ENCODE measurements around the gene TMIE.
"Not testable (repeated sequence)": the region's sequence is repeated elsewhere in the genome, so short reads cannot be mapped to it uniquely, and the experiment has no call there.

The TMIE gene

DNA sequence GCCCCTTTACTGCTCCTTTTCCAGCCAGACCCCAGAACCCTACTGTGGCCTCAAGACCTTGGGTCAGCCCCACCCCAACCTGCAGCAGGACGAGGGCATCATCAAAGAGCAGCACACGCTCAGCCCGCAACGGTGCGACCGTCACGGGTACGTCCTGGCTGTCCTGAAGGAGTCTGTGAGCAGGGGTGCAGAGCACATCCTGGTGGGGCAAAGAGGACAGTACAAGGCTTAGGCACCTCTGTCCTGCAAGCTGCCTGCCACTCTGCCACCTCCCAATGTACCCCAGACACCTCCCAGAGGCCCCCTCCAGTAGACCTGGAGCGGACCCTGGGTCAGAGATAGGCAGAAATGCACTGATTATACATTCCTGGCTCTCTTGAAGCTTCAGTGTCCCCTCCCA lies 15.7 kb upstream of the TMIE start:
- no peak for DNase-seq (ENCODE audit: low read depth in 2 of 2)

DNA sequence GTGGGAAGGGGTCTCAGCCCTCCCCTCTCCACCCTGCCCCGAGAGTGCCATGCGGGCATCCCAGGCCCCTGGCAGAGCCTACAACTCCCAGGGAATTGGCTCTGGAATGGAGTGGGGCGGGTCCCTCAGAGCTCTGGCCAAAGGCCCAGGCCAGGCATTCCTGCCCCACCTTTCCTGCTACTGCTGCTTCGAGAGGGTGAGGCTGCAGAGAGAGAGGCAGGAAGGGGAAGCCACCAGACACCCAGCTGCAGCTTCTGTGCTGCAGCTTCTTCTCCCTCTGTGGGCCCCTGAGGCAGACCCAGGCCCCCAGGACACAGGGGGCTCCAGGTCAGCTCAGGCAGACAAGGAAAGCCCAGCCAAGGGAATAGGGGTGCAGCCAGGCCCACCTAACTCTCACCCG lies 10.4 kb upstream of the TMIE start:
- no peak for DNase-seq (ENCODE audit: low read depth in 2 of 2)

DNA sequence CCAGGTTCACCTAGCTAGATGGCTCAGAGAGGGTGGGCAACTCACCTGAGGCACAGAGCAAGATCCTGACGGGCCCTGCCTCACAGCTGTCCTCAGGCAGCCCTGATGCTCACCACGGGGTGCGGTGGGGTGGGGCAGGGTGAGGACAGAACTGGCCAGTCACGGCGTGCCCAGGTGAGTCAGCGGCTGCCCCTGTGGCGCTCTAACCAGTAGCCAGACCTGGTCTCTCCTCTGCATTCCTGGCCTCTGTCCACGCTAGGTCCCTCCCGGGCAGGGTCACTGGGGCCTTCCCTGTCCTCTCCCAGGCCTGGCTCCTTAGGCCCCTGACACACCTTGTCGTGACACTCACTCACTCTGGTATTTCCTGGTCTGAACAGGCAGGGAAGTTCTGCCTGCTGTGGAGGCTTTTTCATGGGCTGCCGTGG lies 8.6 kb upstream of the TMIE start:
- DNase-seq (ENCODE audit: low read depth in 2 of 2), result no peak

DNA sequence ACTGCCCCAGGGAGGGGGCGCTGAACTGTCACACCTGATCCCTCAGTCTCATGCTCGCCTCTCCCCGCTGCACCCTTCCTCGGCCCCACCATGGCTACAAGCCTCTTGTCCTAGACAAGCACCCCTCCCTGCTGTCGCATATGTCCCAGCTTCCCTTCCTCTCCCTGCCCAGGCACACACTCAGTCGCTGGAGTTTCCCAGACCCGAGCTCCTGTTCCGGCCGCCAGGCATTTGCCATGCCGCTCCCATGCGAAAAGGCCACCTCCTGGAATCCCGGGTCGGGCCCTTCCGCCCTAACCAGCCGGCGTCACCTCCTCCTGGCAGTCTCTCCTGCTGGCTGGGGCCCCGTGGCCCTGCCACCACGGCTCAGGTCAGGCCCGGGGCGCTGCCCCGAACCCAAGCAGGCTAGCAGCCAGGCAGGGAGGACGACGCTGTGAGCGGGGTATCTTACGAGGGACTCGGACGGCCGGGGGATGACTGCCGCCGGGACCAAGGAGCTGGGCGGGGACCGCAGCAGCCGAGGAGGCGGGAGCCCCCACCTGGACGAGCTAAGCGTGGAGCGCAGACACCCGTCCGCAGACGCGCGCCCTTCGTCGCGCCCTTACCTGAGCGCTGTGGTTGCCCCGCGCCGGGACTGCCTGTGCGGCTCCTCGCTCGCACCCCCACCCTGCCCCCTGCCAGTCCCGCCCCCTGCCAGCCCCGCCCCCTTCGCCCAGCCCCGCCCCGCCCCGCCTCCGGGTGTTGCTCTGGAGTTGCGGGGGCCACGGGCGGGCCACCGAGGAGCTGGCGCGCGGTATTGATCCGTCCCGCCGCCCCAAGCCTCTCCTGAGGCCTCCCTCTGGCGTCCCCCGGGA lies 7.9 kb upstream of the TMIE start, which contains the start of gene ALS2CL:
ALS2CL (minus strand) TSS at position 642 of the 854 bp plus-strand sequence. CDS start 4,239 bp downstream, outside the sequence.
- DNase-seq (ENCODE audit: low read depth in 2 of 2), result peak; percentile 22 to 56

DNA sequence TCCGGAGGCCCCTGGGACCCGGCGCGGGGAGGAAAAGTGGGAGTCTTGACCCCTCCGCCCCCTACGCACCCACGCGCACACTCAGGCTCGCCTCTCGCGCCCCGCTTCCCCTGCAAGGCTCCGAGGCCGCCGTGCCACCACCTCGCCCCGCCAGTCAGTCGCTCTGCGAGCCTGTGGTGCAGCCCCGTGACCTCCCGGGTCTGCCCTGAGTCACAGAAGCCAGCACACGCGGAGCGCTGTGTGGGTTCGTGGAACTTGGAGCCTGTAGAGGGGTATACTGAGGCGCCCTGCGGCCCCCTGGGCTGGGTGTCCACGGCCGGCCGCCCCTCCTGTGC lies 7.3 kb upstream of the TMIE start:
- DNase-seq (ENCODE audit: low read depth in 2 of 2), result peak; percentile 8 to 46

DNA sequence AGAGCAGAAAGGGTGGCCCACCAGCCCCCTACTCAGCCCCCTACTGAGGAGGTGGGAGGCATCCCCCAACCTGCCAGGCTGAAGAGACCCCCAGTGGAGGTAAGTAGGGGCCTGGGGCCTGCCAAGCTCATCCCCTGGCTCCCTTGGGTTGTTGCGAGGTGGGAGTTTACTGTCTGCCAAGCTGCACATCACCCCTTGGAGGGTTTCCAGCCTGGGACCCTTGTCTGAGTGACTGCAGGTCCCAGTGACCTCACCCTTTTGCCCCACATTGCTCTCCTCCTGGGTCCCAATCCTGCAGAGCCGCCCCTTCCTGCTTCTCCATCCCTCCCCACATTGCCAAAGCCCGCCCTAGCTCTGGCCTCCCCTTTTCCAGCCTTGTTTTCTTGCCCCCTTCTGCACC lies 6.7 kb upstream of the TMIE start:
- DNase-seq (ENCODE audit: low read depth in 2 of 2), result no peak

DNA sequence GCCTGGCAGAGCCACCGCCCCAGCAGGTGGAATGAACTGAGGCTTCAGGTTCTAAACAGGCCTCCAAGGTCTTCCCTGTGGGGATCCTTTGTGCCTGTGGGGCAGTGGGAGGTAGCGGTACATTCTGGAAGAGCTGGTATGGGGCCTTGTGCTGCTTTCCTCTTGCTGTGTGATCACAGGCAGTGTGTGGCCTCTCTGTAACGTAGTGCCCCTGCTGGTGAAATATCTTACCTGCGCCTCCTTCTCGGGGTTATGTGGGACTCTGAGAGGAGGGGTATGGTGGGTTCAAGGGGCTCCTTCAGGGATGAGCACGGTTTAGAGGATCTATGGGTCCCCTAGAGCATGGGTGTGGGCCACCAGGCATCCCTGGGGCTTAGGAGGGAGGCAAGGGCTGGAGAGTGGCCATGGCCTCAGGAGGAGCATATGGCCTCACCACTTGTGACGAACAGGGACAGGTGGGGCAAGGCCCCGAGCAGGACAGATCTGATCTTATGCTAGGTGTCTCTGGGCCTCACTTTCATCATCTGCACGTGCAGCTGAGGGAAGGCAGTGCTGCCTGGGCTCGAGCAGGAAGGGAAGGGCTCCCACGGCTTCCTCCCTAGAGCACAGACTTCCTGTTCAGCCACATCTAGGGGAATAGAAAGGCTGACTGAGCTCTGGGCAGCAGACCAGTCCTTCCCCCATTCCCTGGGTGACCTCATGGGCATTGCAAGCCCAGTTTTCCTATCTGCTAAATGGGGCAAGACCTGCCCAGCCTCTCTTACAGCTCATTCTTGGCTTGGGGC lies 5.8 kb upstream of the TMIE start:
- DNase-seq (ENCODE audit: low read depth in 2 of 2), result peak; percentile 15 to 16

DNA sequence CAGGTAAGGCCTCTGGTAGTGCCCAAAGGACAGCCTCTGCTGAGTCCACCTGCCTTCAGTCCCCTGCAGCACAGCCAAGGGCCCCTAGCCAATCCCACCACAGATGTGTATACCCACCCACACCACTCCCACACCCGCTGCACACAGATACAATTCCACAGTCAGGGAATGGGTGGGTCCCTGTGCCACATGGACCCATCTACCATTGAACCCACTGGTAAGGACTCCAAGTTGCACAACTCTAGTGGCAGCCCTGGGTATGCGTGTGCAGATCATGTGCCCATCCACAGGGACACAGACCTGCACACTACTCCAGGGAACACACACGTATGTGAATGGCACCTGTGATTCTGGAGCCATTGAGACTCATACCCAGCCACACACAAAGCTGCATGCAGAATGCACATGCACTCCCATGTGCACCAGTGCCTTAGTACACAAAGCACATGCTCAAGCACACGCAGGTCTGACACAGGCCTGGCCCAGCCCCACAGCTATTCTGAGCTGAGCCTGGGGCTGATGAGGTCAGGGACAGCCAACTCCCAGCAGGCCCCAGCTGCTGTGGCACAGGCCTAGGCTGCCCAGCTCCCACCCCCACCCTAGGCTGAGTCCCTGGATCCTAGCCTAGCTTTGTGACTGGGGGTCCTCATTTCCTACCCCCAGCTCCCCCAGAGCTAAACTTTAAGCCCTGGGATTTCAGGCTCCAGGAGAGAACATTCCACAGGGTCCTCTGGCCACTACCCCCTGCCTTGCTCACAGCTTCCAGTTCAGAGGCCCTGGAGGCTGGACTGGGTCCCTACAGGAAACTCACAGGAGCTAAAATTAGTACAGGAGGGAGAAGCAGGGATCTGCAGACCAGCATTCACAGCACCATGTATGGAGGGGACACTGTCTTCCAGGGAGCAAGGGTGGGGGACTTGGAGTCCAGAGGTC lies 5.0 kb upstream of the TMIE start:
- no peak for DNase-seq (ENCODE audit: low read depth in 2 of 2)

DNA sequence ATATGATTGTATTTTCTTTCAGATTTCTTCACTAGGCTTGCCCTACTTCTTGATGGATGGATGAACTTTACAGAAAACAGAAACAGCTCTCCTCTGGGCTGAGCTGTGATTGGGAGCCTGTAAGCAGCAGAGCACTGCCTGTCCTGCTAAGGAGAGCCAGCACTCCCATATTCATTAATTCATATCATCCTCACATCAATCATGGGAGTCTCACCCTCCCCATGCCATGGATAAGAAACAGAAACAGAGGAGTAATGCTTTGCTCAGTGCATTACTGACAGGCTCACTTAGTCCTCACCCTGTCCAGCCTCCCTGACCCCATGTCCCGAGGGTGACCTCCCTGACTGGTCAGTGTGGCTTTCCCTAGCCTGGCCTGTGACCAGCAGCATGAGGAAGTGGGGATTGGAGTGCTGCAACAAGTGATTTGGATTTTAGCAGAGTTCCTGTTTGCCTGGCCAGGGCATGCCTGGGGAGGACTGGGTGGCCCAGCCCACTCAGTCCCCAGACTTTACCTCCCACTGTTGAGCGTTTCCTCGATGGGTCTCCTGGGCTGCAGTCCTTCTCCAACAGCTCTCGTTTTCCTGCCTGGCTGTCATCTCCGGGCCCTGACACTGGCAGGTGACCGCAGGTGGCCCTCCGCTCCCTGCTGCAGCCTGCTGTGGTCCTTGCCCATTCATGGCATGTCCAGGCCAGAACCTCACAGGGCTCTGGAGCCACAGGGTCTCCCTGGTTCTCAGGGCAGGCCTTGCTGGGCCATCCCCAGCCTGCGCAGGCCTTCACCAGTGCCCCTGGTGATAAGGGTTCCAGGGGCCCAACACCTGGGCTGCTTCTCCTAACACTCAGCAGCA lies 1.3 kb upstream of the TMIE start:
- no peak for DNase-seq (ENCODE audit: low read depth in 2 of 2)

DNA sequence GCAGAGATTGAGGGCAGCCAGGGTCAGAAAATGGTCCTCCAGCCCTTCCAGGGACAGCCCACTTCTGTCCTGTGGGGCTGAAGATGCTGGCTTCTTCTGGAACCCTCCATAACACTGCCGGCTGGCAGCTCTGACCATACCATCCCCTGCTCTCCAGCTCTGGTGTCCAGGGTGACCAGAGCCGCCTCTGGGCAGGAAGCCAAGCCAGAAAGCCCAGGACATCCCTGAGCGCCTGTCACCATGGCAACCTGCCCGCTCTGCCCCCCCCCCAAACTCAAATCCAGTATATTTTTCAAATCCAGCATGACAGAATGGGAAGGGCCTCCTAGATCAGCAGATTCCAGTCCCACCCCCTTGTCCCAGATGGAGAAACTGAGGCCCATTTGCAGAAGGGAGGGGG lies 420 bp upstream of the TMIE start:
- DNase-seq (ENCODE audit: low read depth in 2 of 2), result no peak

DNA sequence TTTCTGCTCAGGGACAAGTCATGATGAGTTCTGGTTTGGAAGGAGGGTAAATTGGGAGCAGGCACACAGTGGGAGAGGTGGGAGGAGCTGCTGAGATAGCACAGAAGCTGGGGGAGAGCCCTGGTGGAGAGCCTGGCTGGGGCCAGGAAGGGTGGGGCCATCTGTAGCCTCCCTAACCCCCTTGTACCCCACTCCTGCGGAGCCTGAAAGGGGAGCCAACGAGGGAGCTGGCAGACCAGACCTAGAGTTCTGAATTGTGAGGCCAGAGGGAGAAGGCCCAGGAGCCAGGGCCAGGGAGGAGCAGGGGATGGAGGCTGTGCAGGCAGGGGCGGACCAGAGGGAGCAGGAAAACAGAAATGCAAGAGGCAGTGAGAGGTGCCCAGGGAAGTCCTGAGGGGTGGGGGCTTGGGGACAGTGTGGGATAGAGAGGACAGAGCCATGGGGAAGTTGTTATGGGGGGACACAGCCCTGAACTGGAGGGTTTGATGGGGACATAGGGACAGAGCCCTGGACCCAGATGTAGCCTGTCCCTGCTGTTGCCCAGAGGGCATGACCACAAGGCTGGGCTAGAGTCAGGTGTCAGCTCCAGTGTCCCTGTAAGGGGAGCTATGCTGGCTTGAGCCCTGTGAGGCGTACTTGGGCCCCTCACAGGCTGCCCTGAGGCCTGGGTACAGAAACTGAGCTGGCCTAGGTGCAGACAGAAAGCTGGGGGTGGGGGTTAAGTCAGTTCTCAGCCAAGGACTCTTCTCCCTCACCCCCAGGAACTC lies 1.2 kb downstream of the TMIE start:
- no peak for DNase-seq (ENCODE audit: low read depth in 2 of 2)

DNA sequence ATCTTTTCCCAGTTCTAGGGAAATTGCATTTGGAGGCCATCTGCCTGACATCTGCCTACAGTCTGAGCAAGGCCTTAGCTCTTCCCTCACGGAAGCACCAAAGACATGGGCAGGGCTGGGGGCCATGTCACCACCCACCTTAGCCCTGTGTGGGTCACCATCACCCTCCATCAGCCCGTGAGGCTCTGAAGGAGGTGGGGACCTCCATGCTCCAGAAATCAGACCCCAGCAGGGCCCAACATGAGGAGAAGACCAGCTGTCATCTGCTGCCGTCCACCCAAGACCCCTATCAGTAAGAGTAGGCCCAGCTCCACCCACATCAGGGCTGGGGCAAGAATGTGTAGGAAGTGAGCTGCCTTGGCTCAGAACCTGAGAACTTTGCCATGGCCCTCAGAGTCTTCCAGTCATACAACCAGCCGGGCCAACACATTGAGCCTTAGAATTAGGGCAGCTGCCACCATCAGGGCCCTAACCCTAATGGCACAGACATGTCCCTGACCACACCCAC lies 1.9 kb downstream of the TMIE start:
- no peak for DNase-seq (ENCODE audit: low read depth in 2 of 2)

DNA sequence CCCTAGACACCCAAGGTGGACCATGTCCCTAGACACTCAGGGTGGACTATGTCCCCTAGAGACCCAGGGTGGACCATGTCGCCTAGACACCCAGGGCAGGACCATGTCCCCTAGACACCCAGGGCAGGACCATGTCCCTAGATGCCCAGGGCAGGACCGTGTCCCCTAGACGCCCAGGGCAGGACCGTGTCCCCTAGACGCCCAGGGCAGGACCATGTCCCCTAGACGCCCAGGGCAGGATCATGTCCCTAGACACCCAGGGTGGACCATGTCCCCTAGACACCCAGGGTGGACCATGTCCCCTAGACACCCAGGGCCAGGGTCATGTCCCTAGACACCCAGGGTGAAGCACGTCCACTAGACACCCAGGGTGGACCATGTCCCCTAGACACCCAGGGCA lies 3.2 kb downstream of the TMIE start:
- DNase-seq (ENCODE audit: low read depth in 2 of 2), result not testable (repeated sequence)

DNA sequence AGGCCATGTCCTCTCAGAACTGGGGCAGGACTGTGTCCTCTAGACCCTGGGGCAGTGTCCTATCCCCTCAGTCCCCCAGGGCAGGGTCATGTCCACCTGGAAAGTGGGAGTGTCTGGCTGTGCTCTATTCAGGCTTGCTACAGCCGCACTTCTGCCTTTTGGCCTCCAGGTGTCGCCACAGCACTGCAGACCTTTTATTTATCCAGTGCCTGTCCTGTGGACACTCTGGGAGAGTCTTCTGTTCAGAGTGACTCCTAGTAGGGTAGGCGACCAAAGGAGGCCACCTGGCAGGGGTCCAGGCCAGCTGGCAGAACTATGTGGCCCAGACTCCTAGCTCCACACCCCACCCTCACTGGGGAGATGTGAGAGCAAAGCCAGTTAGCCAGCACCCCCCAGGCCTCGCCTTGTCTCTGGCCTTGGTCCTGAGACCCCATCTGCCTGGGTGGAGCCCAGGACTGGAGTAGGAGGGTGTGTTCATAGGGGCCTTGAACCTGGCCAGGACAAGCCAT lies 3.9 kb downstream of the TMIE start:
- peak; percentile 31 to 36 for DNase-seq (ENCODE audit: low read depth in 2 of 2)

DNA sequence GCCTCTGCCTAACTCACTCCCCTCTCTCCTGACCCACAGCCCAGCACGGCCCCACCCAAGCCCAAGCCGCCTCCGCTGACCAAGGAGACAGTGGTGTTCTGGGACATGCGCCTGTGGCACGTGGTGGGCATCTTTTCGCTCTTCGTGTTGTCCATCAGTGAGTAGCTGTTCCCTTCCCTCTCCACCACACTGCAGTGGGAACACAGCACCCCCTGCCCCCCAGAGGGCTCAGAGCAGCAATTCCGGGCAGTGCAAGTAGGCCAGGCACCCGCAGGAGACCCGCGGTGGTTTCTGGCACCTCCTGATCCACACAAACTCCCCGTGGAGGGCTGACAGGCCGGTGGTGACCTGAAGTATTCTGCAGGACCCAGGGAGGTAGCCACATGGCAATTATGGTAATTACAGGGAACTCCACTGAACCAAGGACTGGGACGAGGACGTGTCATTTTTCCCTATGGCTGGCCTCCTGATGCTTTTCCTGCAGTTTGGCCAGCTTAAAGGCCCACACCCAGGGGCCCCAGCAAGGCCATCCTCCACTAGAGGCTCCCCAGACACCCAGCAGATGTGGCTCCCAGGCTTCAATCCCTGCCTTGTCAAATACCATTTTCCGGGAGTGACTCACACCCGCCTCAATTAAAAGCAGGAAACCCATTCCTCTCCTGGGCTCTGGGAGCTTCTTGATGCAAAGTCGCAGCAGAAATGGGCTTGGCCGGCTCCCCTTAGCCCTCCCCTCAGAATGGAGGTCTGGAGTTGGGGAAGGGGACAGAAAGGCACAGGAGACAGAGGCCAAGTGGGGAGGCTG lies 4.8 kb downstream of the TMIE start:
- no peak for DNase-seq (ENCODE audit: low read depth in 2 of 2)

DNA sequence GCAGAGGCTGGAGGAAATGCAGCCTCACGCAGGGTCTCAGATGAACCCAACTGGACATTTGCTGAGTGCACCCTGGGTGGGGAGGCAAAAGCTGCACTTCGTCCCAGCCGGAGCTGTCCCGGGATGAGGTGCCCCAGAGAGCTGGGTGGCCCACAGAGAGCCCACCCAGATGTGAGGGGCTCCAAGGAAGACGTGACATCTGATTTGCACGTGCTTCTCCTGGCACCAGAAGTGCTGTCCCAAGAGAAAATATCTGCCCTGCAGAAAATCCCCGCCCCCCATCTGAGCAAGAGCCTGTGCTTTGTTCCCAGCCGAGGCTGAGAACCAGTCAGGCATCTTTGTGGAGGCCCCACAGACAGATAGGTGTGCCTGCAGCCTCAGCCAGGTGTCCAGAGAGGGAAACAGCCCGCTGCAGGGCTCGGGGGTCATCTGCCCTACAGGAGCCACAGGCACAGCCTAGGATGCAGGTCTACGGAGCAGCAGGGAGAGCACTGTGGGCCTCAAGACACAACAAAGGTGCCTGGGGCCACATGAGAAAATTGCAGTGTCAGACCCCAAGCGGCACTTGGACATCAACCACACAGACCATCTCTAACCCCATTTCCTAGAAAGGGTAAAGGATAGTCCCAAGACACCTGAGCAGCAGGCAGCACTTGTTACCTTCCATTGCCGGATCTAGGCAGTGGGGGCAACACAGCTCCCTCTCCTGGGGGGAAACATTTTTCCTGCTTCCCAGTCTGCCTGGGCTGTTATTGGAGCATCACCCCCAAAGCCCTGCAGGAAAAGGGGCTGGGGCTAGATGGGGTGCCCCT lies 5.8 kb downstream of the TMIE start:
- DNase-seq (ENCODE audit: low read depth in 2 of 2), result no peak

DNA sequence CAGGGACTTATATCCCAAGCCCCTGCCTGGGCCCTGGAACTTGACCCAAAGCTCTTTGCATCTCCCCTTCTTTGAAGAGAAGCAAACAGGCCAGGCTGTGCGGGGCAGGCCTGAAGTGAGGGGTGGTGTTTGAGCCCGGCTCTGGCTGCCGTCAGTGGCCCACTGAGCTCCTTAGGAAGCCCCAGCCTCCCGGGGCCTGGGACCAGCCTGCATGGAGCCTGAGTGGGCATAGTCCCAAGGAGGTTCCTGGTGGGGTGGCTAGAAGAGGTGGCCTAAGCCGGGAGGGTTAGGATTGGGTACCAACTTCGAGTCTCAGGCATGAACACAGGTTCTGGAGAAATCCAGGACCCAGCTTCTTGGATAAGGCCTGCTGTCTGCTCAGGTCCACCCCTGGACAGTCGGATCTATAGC lies 6.4 kb downstream of the TMIE start:
- DNase-seq (ENCODE audit: low read depth in 2 of 2), result no peak

All from stimulated activated CD8-positive, alpha-beta memory T cell treated with anti-CD3 and anti-CD28 coated beads, Interleukin-7, amount 100 ng/mL, for 4 hours (primary cell).